ENCODE results near the gene HSPBP1.

The HSPBP1 gene

DNA sequence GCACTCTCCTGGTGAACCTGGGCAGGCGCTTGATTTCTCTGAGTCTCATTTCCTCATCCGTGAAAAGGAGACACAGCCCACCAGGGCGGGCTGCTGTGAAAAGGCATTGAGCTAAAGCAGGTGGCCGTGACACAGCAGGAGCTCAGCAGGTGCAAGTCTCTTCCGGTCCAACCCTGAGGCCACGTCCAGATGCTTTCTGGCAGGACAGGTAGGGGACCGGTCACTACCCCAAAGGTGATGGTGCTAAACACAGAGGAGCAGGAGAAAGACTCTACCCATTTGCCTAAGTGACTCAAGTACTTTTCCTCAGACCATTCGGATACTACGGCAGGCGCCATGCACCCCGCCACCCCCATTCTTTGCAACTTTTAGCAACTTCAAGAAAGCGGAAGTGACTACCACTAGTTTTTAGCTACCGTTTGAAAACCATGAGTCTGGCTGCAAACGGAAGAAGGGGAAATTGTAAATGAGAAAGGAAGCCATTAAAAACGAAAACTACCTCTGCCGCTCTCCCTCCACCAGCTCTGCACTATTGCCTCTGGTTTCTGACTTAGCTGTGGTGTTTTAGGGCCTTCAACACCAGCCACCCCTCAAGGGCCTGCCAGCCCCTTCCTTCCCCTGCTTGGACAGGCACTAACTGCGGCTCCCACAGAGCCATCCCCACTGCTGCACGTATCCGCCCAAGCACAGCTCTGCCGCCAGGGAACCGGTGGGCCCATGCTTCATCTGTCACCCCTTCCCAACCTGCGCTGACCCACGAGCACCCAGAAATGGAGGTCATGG lies 25.9 kb downstream of the HSPBP1 start:
- peak in 4 of 5 experiments; percentile 30 to 84 (median 59) for DNase-seq

DNA sequence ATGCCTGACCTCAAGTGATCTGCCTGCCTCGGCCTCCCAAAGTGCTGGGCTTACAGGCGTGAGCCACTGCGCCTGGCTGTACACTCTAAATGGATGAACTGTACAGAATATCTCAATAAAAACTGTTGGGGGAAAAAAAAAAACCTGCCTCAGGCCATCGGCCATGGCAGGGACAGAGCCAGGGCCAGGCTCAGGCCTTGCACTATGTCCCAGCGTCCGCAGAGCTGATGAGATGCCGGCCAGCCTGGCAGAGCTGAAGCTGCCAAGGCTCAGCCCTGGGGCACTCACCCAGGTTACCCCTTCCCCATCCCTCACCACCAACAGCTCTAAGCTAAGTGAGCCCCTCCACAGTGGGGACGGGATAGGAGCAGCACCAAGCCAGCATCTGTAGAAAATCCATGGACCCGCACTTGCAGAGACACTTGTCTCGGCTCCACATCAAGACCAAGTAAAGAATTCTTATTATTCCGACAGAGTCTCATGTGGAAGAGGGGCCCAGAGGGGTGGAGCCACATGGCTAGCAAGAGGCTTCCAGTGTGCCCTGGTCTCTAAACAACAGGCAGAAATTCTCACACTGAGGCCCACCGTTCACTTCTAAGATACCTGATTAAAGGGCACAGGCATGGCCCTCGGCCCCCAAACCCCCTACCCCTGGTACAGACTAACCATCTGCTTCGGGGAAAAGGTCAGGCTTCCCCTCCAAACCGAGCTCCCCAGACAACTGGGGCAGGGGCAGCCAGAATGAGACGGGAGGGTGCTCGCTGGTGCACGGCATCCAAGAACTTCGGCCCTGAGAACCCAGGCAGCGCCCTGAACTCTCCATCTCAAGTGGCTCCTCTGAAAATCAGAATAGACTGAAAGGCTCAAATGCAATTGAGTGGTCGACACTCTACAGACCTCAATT lies 26.9 kb downstream of the HSPBP1 start:
- no peak for DNase-seq

DNA sequence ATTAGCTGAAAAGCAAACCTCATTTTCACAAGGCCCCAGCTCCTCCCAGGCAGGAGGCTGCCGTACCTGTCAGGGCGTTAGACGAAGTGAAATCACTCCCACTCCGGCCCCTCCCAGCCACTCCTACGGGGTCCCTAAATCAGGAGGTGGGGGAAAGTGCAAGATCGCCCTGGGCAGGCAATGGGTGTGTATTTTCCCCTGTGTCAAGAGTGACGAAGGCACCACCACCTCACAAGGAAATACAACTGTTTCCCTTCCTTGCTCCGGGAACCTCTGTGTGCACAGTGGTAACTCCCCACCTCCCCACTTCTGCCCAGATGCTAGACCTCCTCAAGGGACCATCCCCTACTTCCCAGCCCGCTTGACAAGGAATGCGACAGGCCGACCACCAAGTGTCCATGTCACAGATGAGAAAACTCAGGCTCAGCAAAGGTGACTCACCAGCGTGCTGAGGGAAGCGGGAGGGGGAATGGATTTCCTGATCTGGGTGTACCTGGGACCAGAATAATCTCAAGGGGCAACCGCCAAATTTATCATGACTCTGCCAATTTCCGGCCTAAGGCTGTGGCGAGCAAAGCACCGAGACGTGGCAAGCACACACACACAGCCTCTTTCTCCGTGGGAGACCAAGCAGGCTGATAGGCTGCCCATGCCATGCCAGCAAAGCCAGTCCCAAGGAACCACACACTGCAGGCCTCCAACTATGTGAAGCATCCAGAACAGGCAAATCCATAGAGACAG lies 28.4 kb downstream of the HSPBP1 start:
- DNase-seq: peak in 4 of 5 experiments; percentile 26 to 82 (median 48)

DNA sequence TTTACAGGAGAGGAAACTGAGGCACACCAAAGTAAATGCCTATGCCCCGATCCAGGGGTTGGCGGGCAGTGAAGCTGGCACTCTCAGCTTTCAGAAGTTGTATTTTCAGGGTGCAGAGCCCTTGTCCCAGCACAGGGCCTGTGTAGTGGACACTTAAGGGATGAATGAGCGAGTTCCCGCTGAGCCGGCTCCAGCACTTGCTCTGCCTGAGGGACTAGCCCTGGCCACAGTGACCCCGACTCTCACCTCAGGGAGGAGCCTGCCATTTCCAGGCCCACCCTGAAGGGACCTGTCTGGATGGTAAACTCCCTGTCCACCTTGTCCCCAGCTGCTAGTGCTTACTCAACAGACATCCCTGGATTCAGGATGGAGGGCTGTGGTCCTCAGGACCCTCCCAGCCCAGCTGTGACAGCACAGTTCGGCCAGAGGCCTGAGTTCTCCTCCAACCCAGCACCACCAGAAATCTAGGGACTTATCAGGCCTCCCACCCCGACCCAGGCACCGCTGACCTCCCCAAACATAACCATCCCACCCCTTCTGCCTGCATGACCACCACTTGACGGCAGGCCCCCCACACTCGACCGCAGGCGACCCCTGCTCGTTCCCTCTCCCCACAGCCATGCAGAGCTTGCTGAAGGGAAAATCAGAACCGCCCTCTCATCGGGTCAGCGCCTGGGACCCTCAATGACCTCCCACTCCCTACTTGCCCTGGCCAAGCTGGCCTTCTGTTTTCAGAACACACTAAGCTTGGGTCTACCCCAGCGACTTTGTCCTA lies 29.5 kb downstream of the HSPBP1 start:
- DNase-seq: no peak

DNA sequence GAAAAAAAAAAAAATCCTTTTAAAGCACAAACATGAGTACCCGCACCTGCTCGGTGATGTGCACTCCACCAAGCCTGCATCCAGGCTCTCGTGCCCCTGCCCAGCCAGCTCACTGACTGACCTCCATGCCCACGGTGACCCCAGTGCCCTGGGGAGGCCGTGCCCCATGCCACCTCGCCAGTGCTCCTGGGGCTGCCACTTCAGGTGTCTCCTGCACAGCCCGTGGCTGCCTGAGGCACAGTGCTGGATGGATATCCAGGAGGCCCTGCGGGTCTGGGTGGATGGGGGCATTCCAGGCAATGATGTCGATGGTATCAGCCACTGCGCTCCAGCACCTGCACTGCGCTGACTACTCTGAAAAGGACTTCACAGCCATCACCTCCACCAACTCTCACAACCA lies 30.1 kb downstream of the HSPBP1 start:
- DNase-seq: no peak

DNA sequence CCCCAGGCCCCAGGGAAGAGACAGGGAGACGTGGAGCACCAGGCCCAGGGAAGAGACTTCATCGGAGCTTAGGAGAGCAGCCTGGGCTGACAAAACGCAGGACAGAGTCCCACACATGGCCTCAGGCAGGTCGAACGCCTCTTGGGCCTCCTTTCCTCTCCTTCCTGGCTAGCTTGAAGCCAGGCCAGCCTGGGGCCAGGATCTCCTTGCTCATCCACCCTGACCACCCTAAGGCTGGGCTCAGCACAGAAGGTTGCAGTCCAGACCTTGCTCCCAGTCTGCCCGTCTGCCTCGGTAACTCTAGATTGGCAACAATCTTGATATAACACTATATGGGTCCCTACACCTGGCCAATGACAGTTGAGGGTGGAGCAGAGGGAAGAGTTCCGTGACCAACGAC lies 31.2 kb downstream of the HSPBP1 start:
- DNase-seq: no peak

DNA sequence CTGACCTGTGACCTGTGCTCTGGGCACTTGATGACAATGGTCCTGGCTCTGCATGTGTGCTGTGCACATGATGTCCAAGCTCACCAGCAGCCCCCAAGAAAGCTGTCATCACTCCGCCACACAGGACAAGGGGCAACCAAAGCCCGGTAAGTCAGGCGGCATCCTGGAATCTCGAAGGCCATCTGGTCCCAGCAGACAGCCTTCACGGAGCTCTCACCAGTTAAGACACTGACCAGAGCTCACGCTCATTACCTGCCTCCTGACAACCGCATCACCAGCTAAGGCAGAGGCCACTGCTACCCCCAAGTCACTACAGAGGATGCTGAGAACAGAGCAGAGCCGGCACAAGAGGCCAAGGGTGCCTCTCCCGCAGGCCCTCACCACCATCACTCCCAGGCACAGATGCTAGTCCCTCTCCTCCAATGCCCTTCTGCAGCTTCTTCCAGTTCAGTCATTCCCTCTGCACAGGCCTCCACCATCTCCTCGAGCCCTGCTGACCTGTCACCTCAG lies 31.7 kb downstream of the HSPBP1 start:
- no peak for DNase-seq

DNA sequence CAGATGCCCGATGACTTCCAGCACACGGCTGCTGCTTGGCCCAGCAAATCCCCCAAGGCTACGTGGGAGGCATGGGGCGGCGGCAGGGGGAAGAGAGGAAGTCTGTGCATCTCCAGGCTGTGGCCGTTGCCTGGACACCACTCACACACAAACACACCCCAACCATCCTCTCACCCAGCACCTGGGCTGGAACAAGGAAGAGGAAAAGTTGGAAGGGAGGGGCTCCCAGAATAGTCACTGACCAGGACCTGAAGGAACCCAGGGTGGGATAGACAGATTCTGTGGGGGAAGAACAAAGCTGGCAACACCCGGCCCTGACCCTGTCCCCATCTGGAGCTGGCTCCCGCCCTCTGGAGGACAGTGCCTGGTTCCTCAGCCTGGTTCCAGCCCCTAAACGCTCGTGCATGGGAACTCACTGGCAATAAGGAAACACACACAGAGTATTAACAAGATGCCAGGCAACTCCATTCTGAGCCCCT lies 32.2 kb downstream of the HSPBP1 start:
- no peak for DNase-seq

DNA sequence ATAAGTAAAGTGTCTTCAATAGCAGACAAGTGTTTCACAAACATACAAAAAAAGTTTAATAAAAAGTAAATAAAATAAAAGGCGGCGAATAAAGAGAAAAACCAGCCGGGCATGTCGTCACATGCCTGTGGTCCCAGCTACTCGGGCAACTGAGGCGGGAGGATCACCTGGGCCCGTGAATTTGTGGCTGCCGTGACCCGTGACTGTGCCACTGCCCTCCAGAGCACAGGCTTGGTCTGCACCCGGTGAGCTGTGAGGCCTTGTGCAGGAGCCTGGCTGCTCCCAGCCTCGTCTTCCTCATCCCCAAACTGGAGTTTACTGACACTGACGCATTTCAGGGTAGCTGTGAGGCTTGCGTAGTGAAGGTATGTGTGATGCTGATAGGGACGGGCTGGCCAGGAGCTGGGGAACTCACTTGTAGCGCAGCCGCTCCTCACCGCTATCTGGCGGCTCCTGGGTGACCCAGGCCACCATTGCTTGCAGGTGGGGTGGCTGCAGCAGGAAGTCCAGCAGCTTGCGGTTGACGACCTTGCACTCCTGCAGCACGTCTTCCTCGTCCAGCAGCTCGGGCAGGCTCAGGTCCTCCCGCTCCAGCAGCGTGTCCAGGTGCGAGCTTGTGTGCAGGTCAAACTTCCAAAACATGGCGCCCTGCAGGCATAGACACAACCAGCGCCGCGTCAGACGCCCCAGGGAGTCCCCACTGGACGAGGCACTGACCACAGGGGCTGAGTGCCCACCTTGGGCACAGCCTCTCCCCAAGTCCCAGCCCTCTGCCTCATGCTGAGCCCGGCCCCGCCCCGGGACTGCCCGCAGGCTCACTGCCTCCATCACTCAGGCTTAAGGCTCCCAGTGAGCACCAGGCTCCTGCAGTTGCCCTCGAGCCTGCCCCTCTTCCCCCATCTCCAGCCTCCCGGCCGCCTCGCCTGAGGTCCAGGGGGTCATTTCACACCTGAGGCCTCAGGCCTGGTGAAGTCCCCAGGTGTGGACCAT lies 33.2 kb downstream of the HSPBP1 start:
- DNase-seq: no peak

DNA sequence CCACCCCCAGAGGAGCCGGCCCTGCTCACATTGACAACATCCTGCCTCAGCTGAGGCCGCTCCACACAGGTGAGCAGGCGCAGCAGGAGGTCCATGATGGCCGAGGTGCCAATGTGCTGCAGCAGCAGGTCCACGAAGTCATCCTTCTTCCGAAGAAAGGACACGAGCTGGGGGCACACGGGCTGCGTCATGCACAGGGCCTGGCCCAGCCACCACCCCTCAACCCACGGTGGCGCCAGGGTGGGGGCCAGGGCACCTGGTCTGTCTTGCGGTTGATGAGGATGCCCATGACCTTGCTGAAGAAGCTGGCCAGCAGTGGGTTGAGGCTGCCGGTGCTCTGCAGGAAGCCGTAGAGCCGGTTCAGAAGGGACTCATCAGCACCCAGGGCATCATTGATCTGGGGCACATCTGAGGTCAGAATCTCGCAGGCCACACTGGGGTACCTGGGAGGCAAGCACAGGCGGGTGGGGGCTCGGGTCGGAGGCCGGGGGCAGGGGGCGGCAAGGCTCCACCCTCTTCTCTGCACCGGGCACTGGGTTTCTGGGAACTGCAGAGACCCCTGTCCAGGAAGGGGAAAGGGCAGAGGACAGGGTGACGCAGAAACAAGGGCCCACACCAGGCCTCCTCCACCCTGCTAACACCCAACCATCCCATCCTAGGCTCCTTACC lies 34.5 kb downstream of the HSPBP1 start:
- no peak for DNase-seq

DNA sequence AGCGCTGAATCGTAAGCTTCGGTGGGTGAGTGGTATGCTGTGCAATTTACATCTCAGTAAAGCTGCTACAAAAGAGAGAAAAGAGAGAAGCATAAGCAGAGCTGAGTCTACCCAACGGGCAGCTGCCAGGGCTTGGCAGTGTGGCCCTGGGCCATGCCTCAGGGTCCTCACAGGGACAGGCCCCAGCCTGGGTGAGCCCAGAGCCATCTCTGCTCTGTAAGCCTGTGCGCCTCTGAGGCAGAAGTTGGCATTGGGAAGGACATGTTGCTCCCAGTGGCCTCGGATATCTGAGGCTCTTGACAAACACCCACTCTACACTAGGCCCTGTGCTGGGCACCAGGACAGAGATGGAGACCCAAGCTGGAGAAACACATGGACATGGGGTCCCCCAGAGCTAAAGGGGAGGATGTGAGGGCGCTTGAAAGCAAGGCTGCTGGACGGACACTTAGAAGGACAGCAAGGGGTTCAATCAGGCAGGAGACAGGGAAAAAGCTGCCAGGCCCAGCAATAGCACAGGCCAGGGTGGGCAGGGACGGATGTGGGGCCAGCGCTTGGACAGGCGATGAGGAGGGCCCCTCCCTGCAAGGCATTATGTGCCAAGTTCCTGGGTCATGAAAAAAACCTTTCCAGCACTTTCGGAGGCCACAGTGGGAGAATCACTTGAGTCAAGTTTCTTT lies 35.8 kb downstream of the HSPBP1 start:
- no peak for DNase-seq

DNA sequence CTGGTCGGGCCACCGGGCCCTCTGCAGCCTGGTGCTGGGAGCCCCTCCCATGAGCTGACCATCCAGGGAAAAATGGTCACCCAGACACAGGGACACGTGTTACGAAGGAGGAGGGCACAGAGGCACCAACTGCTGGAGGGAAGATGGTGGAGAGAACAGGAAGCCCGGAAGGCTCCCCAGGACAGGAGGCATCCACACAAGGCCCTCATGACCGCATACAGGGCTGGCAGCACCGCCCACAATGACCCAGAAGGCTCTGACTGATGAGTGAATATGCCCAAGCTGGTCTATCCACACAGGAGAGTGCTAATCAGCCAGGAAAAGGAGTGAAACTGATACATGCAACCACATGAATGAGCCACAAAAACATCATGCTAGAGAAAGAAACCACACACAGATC lies 37.4 kb downstream of the HSPBP1 start:
- DNase-seq: no peak

DNA sequence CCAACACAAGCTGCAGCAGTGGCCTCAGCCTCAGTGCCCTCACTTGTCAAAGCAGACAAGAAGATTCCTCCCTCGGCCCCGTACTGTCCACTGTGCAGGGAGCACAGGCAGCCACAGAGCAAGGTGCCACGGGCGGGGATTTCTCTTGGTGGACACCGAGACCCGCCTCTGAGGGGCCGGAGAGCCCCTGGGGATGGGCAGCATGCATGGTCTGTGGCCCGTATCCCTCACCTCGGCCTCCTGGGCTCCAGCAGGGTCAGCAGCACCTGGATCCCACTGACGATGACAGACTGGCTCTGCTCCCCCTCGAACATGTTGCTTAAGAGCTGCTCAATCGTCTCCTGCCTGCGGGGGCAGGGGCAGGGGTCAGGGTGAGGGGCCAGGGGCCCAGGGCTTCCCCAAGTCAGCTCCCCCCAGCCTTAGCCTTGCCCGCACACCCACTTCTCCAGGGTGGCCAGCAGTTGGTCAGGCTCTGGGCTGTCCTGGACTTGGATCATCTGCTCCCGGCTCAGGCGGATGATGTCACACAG lies 37.9 kb downstream of the HSPBP1 start:
- DNase-seq: no peak

DNA sequence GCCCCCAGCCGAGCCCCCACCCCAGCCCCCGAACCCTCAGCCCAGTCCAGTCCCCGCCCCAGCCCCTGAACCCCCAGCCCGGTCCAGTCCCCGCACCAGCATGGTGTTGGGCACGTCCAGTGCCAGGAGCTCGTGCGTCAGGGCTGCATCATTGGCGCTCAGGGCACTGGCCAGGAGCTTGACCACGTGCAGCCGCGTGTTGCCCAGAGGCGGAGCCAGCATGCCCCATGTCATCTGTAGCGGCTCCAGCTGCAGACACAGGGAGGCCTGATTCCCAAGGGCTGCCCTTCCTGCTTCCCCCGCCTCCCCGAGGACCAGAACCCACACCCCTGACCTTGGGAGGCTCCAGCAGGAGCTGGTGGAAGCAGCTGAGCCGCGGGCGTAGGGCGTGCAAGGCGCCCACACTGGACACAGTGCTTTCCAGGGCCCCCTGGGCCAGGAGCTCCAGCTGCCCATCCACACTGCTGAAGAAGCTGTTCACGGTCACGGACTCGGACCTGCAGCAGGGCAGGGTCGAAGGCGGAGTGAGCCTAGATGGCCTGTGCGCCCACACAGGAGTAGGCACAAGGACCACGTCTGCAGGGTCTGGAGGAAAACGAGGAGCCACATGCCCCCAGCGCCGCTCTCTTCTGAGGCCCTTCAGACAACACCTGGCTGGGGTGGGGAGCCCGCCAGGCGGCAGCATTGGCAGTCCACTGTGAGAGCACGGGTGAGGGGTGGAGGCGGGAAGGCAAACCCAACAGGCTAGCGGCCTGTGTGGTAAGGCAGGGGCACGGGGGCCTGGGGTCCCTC lies 38.6 kb downstream of the HSPBP1 start:
- DNase-seq: no peak

DNA sequence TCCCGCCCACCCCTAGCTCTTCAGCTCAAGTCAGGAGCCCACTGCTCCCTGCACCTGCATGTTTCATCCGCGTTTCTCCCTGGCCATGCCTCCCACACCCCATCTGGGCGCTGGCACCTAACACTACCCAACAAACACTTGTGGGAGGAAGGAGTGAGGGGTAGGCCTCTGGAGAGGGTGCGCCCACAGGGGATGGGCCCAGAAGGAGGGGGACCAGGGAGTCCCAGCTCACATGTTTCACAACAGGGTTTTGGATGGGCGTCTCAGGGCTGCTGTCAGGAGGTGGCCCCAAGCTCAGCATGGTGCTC lies 39.2 kb downstream of the HSPBP1 start:
- no peak for DNase-seq

DNA sequence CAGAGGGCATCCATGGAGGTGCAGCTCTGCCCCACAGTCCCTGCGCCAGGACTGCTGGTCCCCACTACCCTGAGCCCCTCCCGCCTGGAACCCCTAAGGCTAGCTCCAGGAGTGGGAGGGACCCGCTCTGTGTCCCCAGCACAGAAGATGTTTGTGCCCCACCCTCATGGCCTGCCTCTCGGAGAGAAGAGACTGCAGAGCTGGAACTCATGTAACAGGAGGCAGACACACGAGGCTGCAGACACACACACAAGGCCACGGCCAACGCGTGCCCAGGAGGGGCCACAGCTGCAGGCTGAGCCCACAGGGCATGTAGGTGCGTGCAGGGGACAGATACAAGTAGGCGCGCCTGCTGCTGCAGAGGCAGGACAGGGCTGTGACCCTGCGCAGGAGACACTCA lies 40.9 kb downstream of the HSPBP1 start:
- DNase-seq: no peak

DNA sequence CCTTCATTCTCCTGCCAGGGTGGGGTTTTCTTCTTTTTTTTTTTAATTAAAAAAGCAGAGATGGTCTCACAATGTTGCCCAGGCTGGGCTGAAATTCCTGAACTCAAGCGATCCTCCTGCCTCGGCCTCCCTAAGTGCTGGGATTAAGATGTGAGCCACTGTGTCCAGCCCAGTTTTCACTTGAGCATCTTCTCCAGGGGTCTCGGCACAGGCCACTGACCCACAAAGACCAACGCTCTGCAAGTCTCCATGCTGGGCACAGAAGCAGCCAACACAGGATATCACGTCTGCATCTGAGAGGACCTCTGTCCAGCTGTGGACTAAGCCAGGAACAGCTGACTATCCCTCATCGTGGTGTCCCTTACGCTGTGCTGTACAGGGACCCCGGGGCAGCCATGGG lies 41.9 kb downstream of the HSPBP1 start:
- DNase-seq: no peak

DNA sequence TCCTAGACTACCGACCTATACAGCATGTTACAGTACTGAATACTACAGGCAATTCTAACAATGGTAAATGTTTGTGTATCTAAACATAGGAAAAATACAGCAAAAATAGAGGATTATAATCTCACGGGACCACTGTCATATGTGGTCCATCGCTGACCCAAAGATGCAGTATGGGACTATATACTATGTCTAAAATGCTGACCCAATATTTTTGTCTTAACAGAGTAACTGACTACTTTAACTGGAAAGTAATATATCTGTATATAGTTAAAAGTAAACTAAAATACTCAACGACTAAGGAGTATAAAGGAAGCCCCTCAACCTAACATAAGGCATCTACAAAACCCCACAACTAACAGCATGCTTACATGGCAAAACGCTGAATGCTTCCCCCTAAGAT lies 46.9 kb downstream of the HSPBP1 start:
- DNase-seq: no peak

DNA sequence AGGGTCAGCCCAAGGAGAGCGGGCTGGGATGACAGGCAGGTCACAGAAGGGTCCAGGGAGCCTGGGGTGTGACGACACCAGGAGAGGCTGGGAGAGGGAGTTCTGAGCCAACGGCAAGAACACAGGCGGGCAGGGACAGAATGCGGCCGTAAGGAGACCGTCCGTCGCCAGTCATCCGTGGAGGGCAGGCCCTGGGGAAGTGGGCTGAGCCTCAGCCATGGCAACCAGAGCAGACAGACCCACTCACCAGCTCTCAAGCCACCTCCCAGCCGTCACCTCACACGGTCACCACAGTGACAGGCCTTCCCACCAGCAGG lies 47.7 kb downstream of the HSPBP1 start:
- DNase-seq: no peak
